Measurements from ENCODE around the gene IL13RA1. TPM values are rescaled to one million over a fixed set of nuclear protein-coding genes. Genes with fewer than 3 reads are reported as not detected.
A peak's percentile ranks its signal among the peaks of the same experiment; 100 is the strongest.
"Not testable (repeated sequence)": the region's sequence is repeated elsewhere in the genome, so short reads cannot be mapped to it uniquely, and the experiment has no call there.

Gene IL13RA1
- total RNA-seq, 4 donors from 2014 or later: 53.1 to 101 (median 85.2) TPM

- Histone ChIP-seq H3K27me3 (no peaks in the 10 kb centered on the region), H3K27ac (replicated peaks in 1 of 4) (no peak overlapping the region), H3K9me3 (no peaks in the 10 kb centered on the region), H3K4me1 (peaks cover 0 to 7% (median 3%) of the 10 kb centered on the region in 4 donors), H3K36me3 (no peaks in the 10 kb centered on the region), H3K4me3 (no peak overlapping the region)
- WGBS: 85% methylated on average over 4 of the region's 4 CpGs
- no peak for TF ChIP-seq POLR2A (IDR thresholded peaks at IDR 0.05; ENCODE audit: low read depth)
- intact Hi-C loops (cut with DNase I): no loop called here
- DNase-seq (ENCODE audit: extremely low spot score): no peak
These were observed 20.7 kb upstream of the IL13RA1 start for GRCh38 chrX:118706681-118707080.

- Histone ChIP-seq H3K4me1 (no peaks in the 10 kb centered on the region), H3K9me3 (no peaks in the 10 kb centered on the region), H3K36me3 (no peaks in the 10 kb centered on the region), H3K4me3 (no peak overlapping the region), H3K27ac (replicated peaks in 1 of 4) (no peak overlapping the region), H3K27me3 (no peaks in the 10 kb centered on the region)
- intact Hi-C loops (cut with DNase I): no loop called here
- no peak for DNase-seq (ENCODE audit: extremely low spot score)
- WGBS: 92% methylated on average over 1 of the region's 1 CpG
- TF ChIP-seq POLR2A (IDR thresholded peaks at IDR 0.05; ENCODE audit: low read depth) (no peak), CTCF (IDR thresholded peaks at IDR 0.05) (no peak), EP300 (IDR thresholded peaks at IDR 0.05) (no peak), POLR2AphosphoS5 (IDR thresholded peaks at IDR 0.05) (no peak)
These were observed 12.9 kb upstream of the IL13RA1 start for GRCh38 chrX:118714521-118714920.

- H3K9me3 ChIP-seq; H3K27ac ChIP-seq (replicated peaks in 1 of 4); DNase-seq (ENCODE audit: extremely low spot score); intact Hi-C loops (cut with DNase I); H3K4me1 ChIP-seq; H3K4me3 ChIP-seq; H3K36me3 ChIP-seq; H3K27me3 ChIP-seq: not testable (repeated sequence)
- 89% methylated on average over 14 of the region's 14 CpGs for WGBS
These were observed 11.5 kb upstream of the IL13RA1 start for GRCh38 chrX:118715917-118716316.

GRCh38 chrX:118716833-118717232, 10.6 kb upstream of the IL13RA1 start:
- not testable (repeated sequence) for DNase-seq (ENCODE audit: extremely low spot score); H3K27ac ChIP-seq (replicated peaks in 1 of 4)
- 60% methylated on average over 3 of the region's 28 CpGs for WGBS

GRCh38 chrX:118717678-118718391, 9.6 kb upstream of the IL13RA1 start:
- WGBS: 76% methylated on average over 13 of the region's 13 CpGs
- TF ChIP-seq CTCF (IDR thresholded peaks at IDR 0.05) (no peak), POLR2AphosphoS5 (IDR thresholded peaks at IDR 0.05) (no peak), EP300 (IDR thresholded peaks at IDR 0.05) (no peak), POLR2A (IDR thresholded peaks at IDR 0.05; ENCODE audit: low read depth) (no peak)
- Histone ChIP-seq H3K4me3 (no peak overlapping the region), H3K27me3 (no peaks in the 10 kb centered on the region), H3K4me1 (no peaks in the 10 kb centered on the region), H3K9me3 (no peaks in the 10 kb centered on the region), H3K27ac (replicated peaks in 1 of 4) (peak overlapping the region in 2 of 4 donors; percentile 5 to 7), H3K36me3 (no peaks in the 10 kb centered on the region)
- no peak for DNase-seq (ENCODE audit: extremely low spot score)
- intact Hi-C loops (cut with DNase I): no loop called here

More at GRCh38 chrX:118716833-118717232, 10.6 kb upstream of the IL13RA1 start:
- H3K9me3 ChIP-seq; H3K36me3 ChIP-seq; H3K4me1 ChIP-seq; H3K27me3 ChIP-seq; intact Hi-C loops (cut with DNase I); H3K4me3 ChIP-seq: not testable (repeated sequence)

GRCh38 chrX:118718737-118719136, 8.7 kb upstream of the IL13RA1 start:
- Histone ChIP-seq H3K4me1 (peaks cover 0 to 2% (median 0%) of the 10 kb centered on the region in 4 donors), H3K27me3 (no peaks in the 10 kb centered on the region), H3K9me3 (no peaks in the 10 kb centered on the region), H3K4me3 (no peak overlapping the region), H3K27ac (replicated peaks in 1 of 4) (peak overlapping the region in 2 of 4 donors; percentile 5 to 7), H3K36me3 (no peaks in the 10 kb centered on the region)
- TF ChIP-seq CTCF (IDR thresholded peaks at IDR 0.05) (no peak), POLR2A (IDR thresholded peaks at IDR 0.05; ENCODE audit: low read depth) (no peak), EP300 (IDR thresholded peaks at IDR 0.05) (no peak), POLR2AphosphoS5 (IDR thresholded peaks at IDR 0.05) (no peak)
- DNase-seq (ENCODE audit: extremely low spot score): no peak
- intact Hi-C loops (cut with DNase I): no loop called here
- 78% methylated on average over 2 of the region's 2 CpGs for WGBS
